GM23248 (cell line): Measurements from ENCODE around the gene AKAP6. TPM values are rescaled to one million over a fixed set of nuclear protein-coding genes. Genes with fewer than 3 reads are reported as not detected.

ENCODE experiments used
- DNase-seq: peaks from one replicate; pipeline ENCODE4 v3.0.0-alpha.2; 2015
- H2AFZ ChIP-seq: fragments of 200-600 bp; sonication (generic); 2 replicates; pipeline ENCODE4 v1.6.1; 2016; ENCODE audit warnings: antibody characterized with exemption
- H3F3A ChIP-seq: fragments of 200-600 bp; sonication (generic); 2 replicates; pipeline ENCODE4 v1.6.1; 2016; ENCODE audit warnings: mild to moderate bottlenecking, antibody characterized with exemption, mixed run types; ENCODE audit not compliant: insufficient read depth
- H3K27ac ChIP-seq: fragments of 200-600 bp; sonication (generic); 2 replicates; pipeline ENCODE4 v1.5.1; 2016; ENCODE audit warnings: mild to moderate bottlenecking
- H3K27me3 ChIP-seq: fragments of 200-600 bp; sonication (generic); replicated peaks from 2 replicates; pipeline ENCODE4 v1.6.1; 2016; ENCODE audit warnings: mild to moderate bottlenecking; ENCODE audit not compliant: insufficient read depth
- H3K36me3 ChIP-seq: fragments of 200-600 bp; sonication (generic); 2 replicates; pipeline ENCODE4 v1.6.1; 2016; ENCODE audit warnings: low read depth, mild to moderate bottlenecking
- H3K4me1 ChIP-seq: fragments of 200-600 bp; sonication (generic); 2 replicates; pipeline ENCODE4 v1.6.1; 2016; ENCODE audit warnings: mild to moderate bottlenecking; ENCODE audit not compliant: insufficient read depth
- H3K4me2 ChIP-seq: fragments of 200-600 bp; sonication (generic); one replicate; pipeline ENCODE4 v1.6.1; 2016; ENCODE audit warnings: mild to moderate bottlenecking; ENCODE audit not compliant: unreplicated experiment
- H3K4me3 ChIP-seq: fragments of 200-600 bp; sonication (generic); 2 replicates; pipeline ENCODE4 v1.5.1; 2016; ENCODE audit warnings: mild to moderate bottlenecking
- H3K79me2 ChIP-seq: fragments of 200-600 bp; sonication (generic); 2 replicates; pipeline ENCODE4 v1.6.1; 2016; ENCODE audit warnings: mild to moderate bottlenecking; ENCODE audit not compliant: insufficient read depth
- H3K9ac ChIP-seq: fragments of 200-600 bp; sonication (generic); 2 replicates; pipeline ENCODE4 v1.6.1; 2016; ENCODE audit warnings: mild to moderate bottlenecking
- H3K9me2 ChIP-seq: fragments of 200-600 bp; sonication (generic); 2 replicates; pipeline ENCODE4 v1.6.1; 2016; ENCODE audit warnings: mixed run types, mild to moderate bottlenecking, moderate library complexity; ENCODE audit not compliant: insufficient read depth
- H3K9me3 ChIP-seq: fragments of 200-600 bp; sonication (generic); one replicate; pipeline ENCODE4 v1.6.1; 2017; ENCODE audit warnings: low read depth
- H4K20me1 ChIP-seq: fragments of 200-600 bp; sonication (generic); 2 replicates; pipeline ENCODE4 v1.6.0; 2016; ENCODE audit not compliant: insufficient read depth
- EZH2 ChIP-seq: fragments of 200-600 bp; sonication (generic); IDR thresholded peaks from 2 replicates; pipeline ENCODE4 v1.6.1; 2018; ENCODE audit warnings: antibody characterized with exemption, mild to moderate bottlenecking; ENCODE audit not compliant: insufficient read depth, poor library complexity, severe bottlenecking
- EZH2phosphoT487 ChIP-seq: fragments of 200-600 bp; sonication (generic); IDR thresholded peaks from 2 replicates; pipeline ENCODE4 v1.6.1; 2018; ENCODE audit warnings: antibody characterized with exemption, moderate library complexity, mild to moderate bottlenecking, low read depth; ENCODE audit not compliant: insufficient read depth
- WGBS, 2 experiments: methylation state at CpG; one replicate each; pipeline ENCODE4 v1.1.6; 2015 to 2017; ENCODE audit warnings: low lambda C conversion rate in 2 of 2, low coverage in 1 of 2; ENCODE audit errors: missing lambda C conversion rate in 2 of 2; 5-methylcytosine and 5-hydroxymethylcytosine counted together
- in situ Hi-C: fragments of 300-500 bp; cut with MboI; formaldehyde crosslinking; loops from 2 replicates; pipeline ENCODE4 v1.15.0; 2020
- polyA plus RNA-seq: library from polyadenylated mRNA; unstranded; fragments of >200 nt; fragmentation: Nextera tagmentation; extraction: Ambion mirVana; gene quantifications from 2 replicates; pipeline ENCODE4 v1.2.1, GENCODE V29; 2016
- total RNA-seq: library from RNA; depleted of rRNA; stranded (reverse); fragments of >200 nt; shearing (Covaris generic); gene quantifications from 2 replicates; pipeline ENCODE4 v1.2.3, GENCODE V29; 2014

The AKAP6 gene
- total and polyA plus RNA-seq, 2 experiments from 2014 or later: 4.8 to 19.1 TPM

DNA sequence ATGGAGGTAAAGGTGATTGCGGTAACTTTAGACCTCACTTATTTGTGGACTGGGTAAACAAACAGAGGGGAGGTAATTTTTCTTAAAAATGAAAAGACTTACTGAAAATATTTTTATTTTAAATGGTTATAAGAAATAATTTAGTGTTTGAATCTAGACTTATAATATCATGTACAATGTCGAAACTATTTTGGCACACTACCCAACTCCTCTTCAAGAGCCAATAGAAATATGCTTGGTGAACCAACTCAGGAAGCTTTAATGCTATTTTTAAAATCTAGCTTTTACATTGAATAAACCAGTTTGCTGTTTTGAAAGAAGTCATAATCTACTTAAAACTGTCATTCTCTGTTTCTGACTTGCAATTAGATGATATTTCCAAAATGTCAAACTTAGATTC is 433.8 kb downstream of the AKAP6 start:
- DNase-seq: peak; percentile 19
- H3K27ac ChIP-seq: no peak overlapping the region

DNA sequence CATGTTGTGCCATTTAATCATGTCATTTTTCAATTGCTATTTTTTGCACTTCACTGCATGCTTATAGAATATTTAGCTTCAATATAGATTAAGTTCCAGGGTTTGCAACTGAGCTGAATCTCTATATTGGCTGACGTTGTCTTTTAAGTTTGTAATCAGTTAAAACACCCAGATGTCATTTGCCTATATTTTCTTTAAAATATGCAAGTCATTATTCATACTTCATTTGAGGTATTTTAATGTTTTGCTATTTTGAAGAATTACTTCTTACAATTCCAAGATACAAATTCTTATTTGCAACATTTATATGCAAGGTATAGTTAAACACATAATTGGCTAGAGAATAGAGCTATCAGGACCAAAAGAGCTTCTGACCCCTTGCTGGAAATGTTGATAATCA is 434.6 kb downstream of the AKAP6 start:
- Histone ChIP-seq H3K27me3 (no peaks in the 10 kb centered on the region), H3F3A (0 out of 2 replicates have a peak, but pooled peaks cover 2% of the 10 kb centered on the region), H3K9ac (no peak overlapping the region), H4K20me1 (no peaks in the 10 kb centered on the region), H3K4me2 (no peak overlapping the region), H3K79me2 (no peaks in the 10 kb centered on the region), H3K4me1 (peaks cover 16% of the 10 kb centered on the region), H3K9me2 (no peaks in the 10 kb centered on the region), H2AFZ (no peak overlapping the region; the same call in 1 of the 2 replicates), H3K27ac (no peak overlapping the region), H3K9me3 (no peaks in the 10 kb centered on the region), H3K4me3 (no peak overlapping the region), H3K36me3 (no peaks in the 10 kb centered on the region)
- WGBS, 2 experiments: 74 to 83% methylated on average over 1 of the region's 1 CpG
- TF ChIP-seq EZH2phosphoT487 (no peak), EZH2 (no peak)
- DNase-seq: no peak
- in situ Hi-C loops: no loop called here

More for the DNA sequence above, 433.8 kb downstream of the AKAP6 start:
- no peak overlapping the region for H3K4me3 ChIP-seq
- 0 out of 2 replicates have a peak, but pooled peaks cover 2% of the 10 kb centered on the region for H3F3A ChIP-seq
- no peaks in the 10 kb centered on the region for H3K9me3 ChIP-seq
- no peaks in the 10 kb centered on the region for H3K27me3 ChIP-seq
- H3K79me2 ChIP-seq: no peaks in the 10 kb centered on the region
- in situ Hi-C loops: no loop called here
- no peaks in the 10 kb centered on the region for H3K36me3 ChIP-seq
- peaks cover 16% of the 10 kb centered on the region for H3K4me1 ChIP-seq
- no peak overlapping the region for H3K4me2 ChIP-seq
- H3K9ac ChIP-seq: no peak overlapping the region
- no peak overlapping the region for H2AFZ ChIP-seq
- no peaks in the 10 kb centered on the region for H4K20me1 ChIP-seq
- no peaks in the 10 kb centered on the region for H3K9me2 ChIP-seq
- TF ChIP-seq EZH2 (no peak), EZH2phosphoT487 (no peak)
- WGBS, 2 experiments: 93 to 96% methylated on average over 2 of the region's 2 CpGs

DNA sequence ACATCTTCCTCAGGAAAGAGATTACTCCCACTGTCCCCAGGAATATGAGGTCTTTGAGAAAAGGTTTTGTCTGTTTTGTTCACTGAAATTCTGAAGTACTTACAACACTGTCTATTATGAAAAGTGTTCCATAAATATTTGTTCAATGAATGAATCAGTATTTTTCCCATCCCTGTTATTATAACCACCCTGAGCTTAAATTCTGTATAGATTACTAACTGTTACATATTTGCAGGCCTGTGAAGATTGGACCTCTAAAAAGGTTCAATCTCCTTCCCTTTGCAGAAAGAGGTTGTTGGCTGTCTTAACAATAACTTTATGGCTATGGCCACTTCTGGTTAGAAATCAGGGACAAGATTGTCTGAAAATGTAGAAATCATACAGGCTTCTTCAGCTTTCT is 435.0 kb downstream of the AKAP6 start:
- Histone ChIP-seq H3K27ac (no peak overlapping the region), H3K9me2 (no peaks in the 10 kb centered on the region), H3K27me3 (no peaks in the 10 kb centered on the region), H4K20me1 (no peaks in the 10 kb centered on the region), H3F3A (0 out of 2 replicates have a peak, but pooled peaks cover 2% of the 10 kb centered on the region), H3K4me1 (peaks cover 16% of the 10 kb centered on the region), H3K4me2 (no peak overlapping the region), H3K79me2 (no peaks in the 10 kb centered on the region), H3K9ac (no peak overlapping the region), H3K36me3 (no peaks in the 10 kb centered on the region), H3K9me3 (no peaks in the 10 kb centered on the region), H3K4me3 (no peak overlapping the region), H2AFZ (no peak overlapping the region; the same call in 1 of the 2 replicates)
- TF ChIP-seq EZH2: no peak
- no peak for TF ChIP-seq EZH2phosphoT487
- DNase-seq: peak; percentile 10
- in situ Hi-C loops: no loop called here

DNA sequence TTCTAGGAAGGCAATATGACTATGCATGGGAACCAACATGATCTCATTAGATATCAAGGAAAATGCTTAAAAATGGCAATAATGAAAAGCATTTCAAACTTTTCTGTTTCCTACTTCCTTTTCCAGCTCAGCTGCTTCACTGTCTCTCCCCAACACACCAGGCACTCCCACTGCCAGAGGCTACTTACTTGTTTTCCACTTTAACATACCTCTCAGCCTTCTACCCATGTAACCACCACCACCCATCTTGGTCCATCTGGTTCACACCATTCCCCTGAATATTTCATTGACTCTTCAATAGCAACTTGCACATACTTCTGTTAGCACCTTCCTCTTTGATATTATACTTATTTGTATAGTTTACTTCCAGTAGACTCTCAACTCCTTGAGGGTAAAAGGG is 441.3 kb downstream of the AKAP6 start:
- no peak for TF ChIP-seq EZH2
- no peak for TF ChIP-seq EZH2phosphoT487

DNA sequence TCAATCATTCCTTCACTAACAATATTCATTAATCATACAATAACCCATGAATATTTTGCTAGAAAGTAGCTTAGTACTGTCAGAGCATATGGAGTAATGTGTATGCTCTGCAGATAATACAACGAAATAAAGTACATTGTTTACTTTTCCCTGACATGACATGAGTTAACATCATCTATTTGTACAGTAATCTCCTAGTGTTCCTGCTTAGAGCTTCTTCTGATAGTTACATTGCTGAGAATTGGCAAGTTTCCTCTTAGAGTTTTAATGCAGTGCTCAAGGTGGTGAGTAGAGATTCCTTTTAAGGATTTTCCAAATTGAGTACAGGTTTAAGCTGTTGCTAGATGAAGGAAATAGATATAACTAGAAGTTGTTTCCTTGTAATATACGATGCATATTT is 445.1 kb downstream of the AKAP6 start:
- in situ Hi-C loops: no loop called here
- Histone ChIP-seq H2AFZ (no peak overlapping the region), H3K4me3 (no peak overlapping the region), H4K20me1 (no peaks in the 10 kb centered on the region), H3K4me1 (no peaks in the 10 kb centered on the region), H3K27ac (no peak overlapping the region), H3K27me3 (no peaks in the 10 kb centered on the region), H3K9ac (no peak overlapping the region), H3K9me2 (no peaks in the 10 kb centered on the region), H3K79me2 (no peaks in the 10 kb centered on the region), H3K4me2 (no peak overlapping the region), H3K9me3 (no peaks in the 10 kb centered on the region), H3F3A (no peaks in the 10 kb centered on the region), H3K36me3 (no peaks in the 10 kb centered on the region)
- 80 to 83% methylated on average over 2 of the region's 2 CpGs for WGBS, 2 experiments
- no peak for TF ChIP-seq EZH2phosphoT487
- no peak for TF ChIP-seq EZH2
- no peak for DNase-seq

More for the DNA sequence above, 441.3 kb downstream of the AKAP6 start:
- H3K27ac ChIP-seq: no peak overlapping the region
- H3F3A ChIP-seq: no peaks in the 10 kb centered on the region
- H3K9me3 ChIP-seq: no peaks in the 10 kb centered on the region
- no peaks in the 10 kb centered on the region for H3K4me1 ChIP-seq
- H3K4me2 ChIP-seq: no peak overlapping the region
- in situ Hi-C loops: no loop called here
- H3K36me3 ChIP-seq: no peaks in the 10 kb centered on the region
- no peaks in the 10 kb centered on the region for H4K20me1 ChIP-seq
- no peaks in the 10 kb centered on the region for H3K79me2 ChIP-seq
- H3K4me3 ChIP-seq: no peak overlapping the region
- no peaks in the 10 kb centered on the region for H3K9me2 ChIP-seq
- no peaks in the 10 kb centered on the region for H3K27me3 ChIP-seq
- H3K9ac ChIP-seq: no peak overlapping the region
- DNase-seq: no peak
- no peak overlapping the region for H2AFZ ChIP-seq
